NK-92 (cell line): ENCODE results near the gene C15orf39.

ENCODE experiments used
- DNase-seq: peaks from one replicate; lab custom pipeline; 2025; ENCODE audit not compliant: unreplicated experiment; lab: John Stamatoyannopoulos, UW

The C15orf39 gene

GRCh38 chr15:75172284-75172820, 29.3 kb upstream of the C15orf39 start:
- DNase-seq = no peak

DNA sequence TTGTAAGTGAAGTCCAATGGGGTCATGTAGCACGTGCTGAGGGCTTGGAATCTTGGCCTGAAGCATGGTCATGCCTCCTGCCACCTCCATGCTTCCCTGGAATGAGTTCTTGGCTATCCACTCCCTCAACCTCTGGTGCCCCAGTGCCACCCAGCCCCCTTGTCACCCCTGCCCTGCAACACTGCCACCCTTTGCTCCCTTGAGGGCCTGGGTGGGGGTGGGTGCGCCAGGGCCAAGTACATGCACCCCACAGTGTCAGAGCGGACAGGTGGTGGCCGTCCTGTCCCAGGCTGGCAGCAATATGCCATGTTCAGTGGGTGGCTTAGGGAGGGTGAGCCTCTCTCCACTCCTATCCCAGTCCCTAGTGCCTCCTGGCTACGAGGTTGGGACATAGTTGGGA, 27.6 kb upstream of the C15orf39 start:
- no peak for DNase-seq

GRCh38 chr15:75174729-75175128, 27.0 kb upstream of the C15orf39 start:
- DNase-seq = no peak

DNA sequence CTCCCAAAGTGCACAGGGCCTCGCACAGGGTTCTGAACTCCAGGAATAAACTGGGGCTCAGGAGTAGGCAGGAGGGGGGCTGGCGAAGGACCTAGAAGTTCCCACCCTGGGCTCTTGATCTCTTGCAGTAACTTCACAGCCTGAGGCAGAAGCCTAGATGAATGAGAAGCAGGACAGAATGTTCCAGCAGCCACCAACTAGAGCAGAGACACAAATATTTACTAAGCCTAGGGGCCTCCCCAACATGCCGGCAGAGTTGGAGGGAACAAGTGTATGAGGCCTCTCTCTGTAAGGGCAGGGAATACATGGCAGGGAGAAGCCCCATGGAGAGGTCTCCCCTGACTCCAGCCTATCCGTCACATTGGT, 25.3 kb upstream of the C15orf39 start:
- no peak for DNase-seq

- DNase-seq = no peak
These were observed 24.2 kb upstream of the C15orf39 start for GRCh38 chr15:75177360-75178071.

- no peak for DNase-seq
These were observed 23.3 kb upstream of the C15orf39 start for GRCh38 chr15:75178171-75178937.

- no peak for DNase-seq
These were observed 22.5 kb upstream of the C15orf39 start for GRCh38 chr15:75178938-75179745.

DNA sequence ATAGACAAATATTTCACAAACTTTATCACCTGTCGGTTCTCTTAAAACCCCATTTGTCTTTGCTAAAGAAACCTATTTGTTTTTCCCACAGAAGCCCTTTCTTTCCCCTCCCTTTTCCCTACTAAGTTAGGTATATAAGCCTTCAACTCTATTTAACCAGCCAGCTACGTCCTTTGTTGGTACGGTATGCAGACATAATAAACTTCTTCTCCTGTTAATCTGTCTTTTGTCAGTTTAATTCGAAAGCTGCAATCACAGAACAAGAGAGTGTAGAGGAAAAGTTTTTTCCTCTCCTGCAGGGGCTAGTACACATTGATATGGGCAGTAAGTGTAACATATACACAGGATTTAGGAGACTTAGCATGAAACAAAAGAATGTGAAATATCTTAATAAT, 21.9 kb upstream of the C15orf39 start:
- no peak for DNase-seq

GRCh38 chr15:75181780-75182179, 19.9 kb upstream of the C15orf39 start:
- no peak for DNase-seq

DNA sequence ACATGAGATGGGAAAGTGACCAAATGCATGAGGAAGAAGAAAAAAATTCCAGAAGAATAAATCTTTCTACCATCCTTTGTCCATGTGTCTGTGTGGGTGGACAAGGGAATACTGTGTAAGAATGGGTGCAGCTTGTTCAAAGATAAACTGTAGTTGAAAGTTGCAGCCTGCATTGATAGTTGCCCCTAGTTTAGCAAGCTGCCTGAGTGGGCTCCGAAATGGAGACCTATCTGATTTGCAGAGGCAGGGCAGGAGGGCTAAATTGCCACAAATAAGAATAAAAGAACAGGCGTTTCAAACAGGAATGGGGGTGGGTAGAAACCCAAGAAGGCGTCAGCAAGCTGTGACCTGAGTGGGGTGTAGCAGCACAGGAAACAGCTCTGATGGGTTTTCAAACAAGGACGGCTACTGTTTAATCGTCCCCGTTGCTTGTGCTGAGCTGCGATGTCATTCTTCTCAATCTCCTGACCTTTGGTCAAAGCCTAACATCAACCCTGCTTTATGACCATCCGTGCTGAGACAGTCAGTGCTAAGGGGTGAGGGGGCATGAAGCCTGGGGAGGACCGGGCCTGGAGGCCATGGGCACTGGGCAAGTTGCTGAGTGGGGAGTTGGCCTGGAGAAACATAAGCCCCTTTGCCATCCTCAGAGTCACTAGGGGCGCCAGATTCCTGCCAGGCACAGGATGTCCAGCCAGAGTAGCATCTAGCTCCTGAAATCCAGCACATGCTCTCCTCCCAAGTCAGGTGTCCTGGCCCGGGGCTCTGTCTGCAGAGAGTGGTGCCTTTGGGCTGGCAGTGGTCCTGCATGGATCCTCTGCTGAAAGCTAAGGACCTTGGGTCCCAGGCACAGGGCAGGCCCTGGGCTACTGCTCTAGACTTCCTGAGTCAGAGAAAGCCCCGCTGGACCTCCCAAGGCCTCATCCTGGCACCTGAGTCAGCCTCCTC, 19.2 kb upstream of the C15orf39 start:
- DNase-seq = no peak

DNA sequence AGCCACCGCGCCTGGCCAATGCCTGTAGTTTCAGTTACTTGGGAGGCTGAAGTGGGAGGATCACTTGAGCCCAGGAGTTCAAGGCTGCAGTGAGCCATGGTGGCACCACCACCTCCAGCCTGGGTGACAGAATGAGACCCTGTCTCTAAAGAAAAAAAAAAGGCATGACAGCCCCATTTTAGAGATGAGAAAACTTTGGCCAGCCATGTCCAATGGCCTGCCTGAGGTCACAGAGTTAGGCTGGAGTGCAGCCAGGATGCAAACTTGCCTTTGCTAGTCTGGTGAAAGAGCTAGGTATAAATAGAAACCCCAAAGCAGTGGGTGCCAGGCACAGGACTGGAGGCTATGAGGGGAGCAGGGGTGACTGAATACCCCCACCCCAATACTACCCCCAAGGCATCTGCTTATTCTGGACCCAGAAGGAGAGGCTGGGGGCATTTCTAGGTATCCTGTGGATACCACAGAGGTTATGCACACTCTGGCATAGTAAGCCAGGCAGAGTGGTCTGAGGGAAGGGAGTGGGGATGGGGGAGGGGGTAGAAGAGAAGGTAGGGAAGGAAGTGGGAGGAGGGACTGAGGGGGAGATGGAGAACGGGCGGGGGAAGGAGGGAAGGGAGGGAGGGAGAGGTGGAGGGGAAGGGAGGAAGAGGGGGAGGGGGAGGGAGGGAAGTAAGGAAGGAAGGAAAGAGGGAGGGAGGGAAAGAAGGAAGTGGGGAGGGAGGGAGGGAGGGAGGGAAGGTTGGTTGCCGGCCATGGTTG, 16.2 kb upstream of the C15orf39 start:
- DNase-seq = no peak

DNA sequence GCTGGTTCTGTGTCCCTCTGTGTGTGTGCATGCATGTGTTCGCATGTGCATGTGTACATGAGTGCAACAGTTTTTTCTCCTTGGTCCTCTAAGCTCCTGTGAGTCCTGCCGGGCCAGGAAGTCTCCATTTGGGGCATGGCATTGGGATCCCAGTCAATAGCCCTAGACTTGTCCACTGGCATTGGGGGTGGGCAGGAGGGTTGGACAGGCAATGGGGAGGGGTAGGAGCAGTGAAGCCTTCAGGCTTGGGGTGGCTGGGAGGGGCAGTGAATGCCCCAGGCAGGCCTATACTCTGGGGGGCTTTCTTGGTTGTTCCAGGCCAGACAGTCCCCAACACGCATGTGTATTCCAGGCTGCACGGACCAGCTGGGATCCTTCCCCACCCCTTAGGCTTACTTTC, 15.6 kb upstream of the C15orf39 start:
- no peak for DNase-seq

GRCh38 chr15:75188499-75188898, 13.2 kb upstream of the C15orf39 start:
- DNase-seq = no peak

DNA sequence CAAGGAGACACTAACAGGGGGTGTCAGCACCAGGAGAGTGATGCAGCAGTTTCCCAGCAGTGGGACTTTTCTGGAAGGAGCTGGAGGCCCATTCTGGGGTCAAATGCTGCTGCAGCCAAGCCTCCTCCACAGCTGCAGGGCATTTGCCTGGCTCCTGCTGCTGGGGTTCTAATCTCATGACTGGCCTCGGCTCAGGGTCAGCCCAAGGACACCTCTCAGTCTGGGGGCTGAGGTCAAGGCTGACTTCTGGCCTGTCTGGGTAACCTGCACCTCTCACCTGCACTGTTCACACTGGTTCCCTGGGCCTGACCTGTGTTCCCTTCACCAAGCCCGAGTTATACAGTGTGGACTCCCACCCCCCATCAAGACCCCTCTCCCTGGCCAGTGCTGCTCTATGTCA, 10.4 kb upstream of the C15orf39 start:
- DNase-seq = no peak

- DNase-seq = no peak
These were observed 9.4 kb upstream of the C15orf39 start for GRCh38 chr15:75192307-75192706.

- DNase-seq = no peak
These were observed 8.4 kb upstream of the C15orf39 start for GRCh38 chr15:75193272-75193671.

- DNase-seq = no peak
These were observed 7.7 kb upstream of the C15orf39 start for GRCh38 chr15:75193976-75194375.

GRCh38 chr15:75194397-75194796, 7.3 kb upstream of the C15orf39 start:
- DNase-seq = no peak

GRCh38 chr15:75195122-75195765, 6.4 kb upstream of the C15orf39 start:
- DNase-seq = no peak
